ENCODE results near the gene TMEM238. TPM values are rescaled to one million over a fixed set of nuclear protein-coding genes. Genes with fewer than 3 reads are reported as not detected.

TMEM238 gene
- total RNA-seq = not detected in 2 replicates

GRCh38 chr19:55384131-55384919 is at the start of gene TMEM238:
Gene TMEM238 (minus strand): TSS chr19:55384292. CDS start chr19:55384259, 33 bp downstream.

GRCh38 chr19:55407550-55407799 is 23.4 kb upstream of the TMEM238 start, which contains the start of gene UBE2S:
Gene UBE2S (minus strand): TSS chr19:55407788. CDS start chr19:55407589, 199 bp downstream.

GRCh38 chr19:55385724-55386492 is 1.8 kb upstream of the TMEM238 start, which contains the start of gene RPL28:
Gene RPL28 (plus strand): TSS chr19:55385932. CDS start chr19:55386358, 426 bp downstream.

GRCh38 chr19:55376241-55376933 is 7.7 kb downstream of the TMEM238 start, which contains the start of gene TMEM190:
Gene TMEM190 (plus strand): TSS chr19:55376826. CDS start chr19:55376854, 28 bp downstream.

GRCh38 chr19:55370305-55370988 is 13.6 kb downstream of the TMEM238 start, which contains the start of gene IL11:
Gene IL11 (minus strand): TSS chr19:55370463. CDS start chr19:55370310, 153 bp downstream.

GRCh38 chr19:55362990-55363716 is 20.9 kb downstream of the TMEM238 start, which contains the start of gene GARIN5B:
Gene GARIN5B (minus strand): TSS chr19:55363260. CDS start chr19:55363066, 194 bp downstream.

GRCh38 chr19:55354698-55355212 is 29.3 kb downstream of the TMEM238 start, which contains the start of gene COX6B2:
Gene COX6B2 (minus strand): TSS chr19:55354719. CDS start chr19:55354521, 198 bp downstream.

GRCh38 chr19:55339105-55339888 is 44.8 kb downstream of the TMEM238 start, which contains the start of gene KMT5C:
Gene KMT5C (plus strand): TSS chr19:55339876. CDS start chr19:55341937, 2,061 bp downstream.

Other genes starting within 250 kb of the TMEM238 start
- 6.2 and 6.3 TPM in 2 replicates for gene TNNT1, start 235.1 kb downstream of the TMEM238 start, total RNA-seq
- not detected in 2 replicates for gene TNNI3, start 226.6 kb downstream of the TMEM238 start, total RNA-seq
- gene DNAAF3, start 217.7 kb downstream of the TMEM238 start, total RNA-seq = 0.71 TPM in 1 of 2 replicates, not detected in the other
- 0.29 TPM in 1 of 2 replicates, not detected in the other for gene SYT5, start 204.0 kb downstream of the TMEM238 start, total RNA-seq
- 6.9 and 14.5 TPM in 2 replicates for gene PTPRH, start 174.8 kb downstream of the TMEM238 start, total RNA-seq
- 0.86 and 1.8 TPM in 2 replicates for gene TMEM86B, start 155.5 kb downstream of the TMEM238 start, total RNA-seq
- 31.7 and 45.6 TPM in 2 replicates for gene PPP6R1, start 125.3 kb downstream of the TMEM238 start, total RNA-seq
- 70.7 and 106 TPM in 2 replicates for gene HSPBP1, start 104.2 kb downstream of the TMEM238 start, total RNA-seq
- gene BRSK1, start 100.3 kb downstream of the TMEM238 start, total RNA-seq = 4.3 and 9.0 TPM in 2 replicates
- gene TMEM150B, start 59.0 kb downstream of the TMEM238 start, total RNA-seq = not detected in 2 replicates
- gene KMT5C, start 44.4 kb downstream of the TMEM238 start, total RNA-seq = 6.9 and 11.0 TPM in 2 replicates
- gene COX6B2, start 29.6 kb downstream of the TMEM238 start, total RNA-seq = under 0.01 TPM in 1 of 2 replicates, not detected in the other
- gene GARIN5B, start 21.0 kb downstream of the TMEM238 start, total RNA-seq = not detected in 2 replicates
- gene IL11, start 13.8 kb downstream of the TMEM238 start, total RNA-seq = 1.8 and 4.3 TPM in 2 replicates
- gene TMEM190, start 7.5 kb downstream of the TMEM238 start, total RNA-seq = not detected in 2 replicates
- 437 and 447 TPM in 2 replicates for gene RPL28, start 1.6 kb upstream of the TMEM238 start, total RNA-seq
- 121 and 166 TPM in 2 replicates for gene UBE2S, start 23.5 kb upstream of the TMEM238 start, total RNA-seq
- not detected in 2 replicates for gene SHISA7, start 59.0 kb upstream of the TMEM238 start, total RNA-seq
- 120 and 181 TPM in 2 replicates for gene ISOC2, start 77.3 kb upstream of the TMEM238 start, total RNA-seq
- gene C19orf85, start 80.5 kb upstream of the TMEM238 start, total RNA-seq = 0.29 TPM in 1 of 2 replicates, not detected in the other
- 2.5 and 2.6 TPM in 2 replicates for gene ZNF628, start 92.3 kb upstream of the TMEM238 start, total RNA-seq
- gene NAT14, start 100.9 kb upstream of the TMEM238 start, total RNA-seq = 37.4 and 39.8 TPM in 2 replicates
- gene SSC5D, start 104.1 kb upstream of the TMEM238 start, total RNA-seq = 2.3 and 6.7 TPM in 2 replicates
- not detected in 2 replicates for gene SBK2, start 152.8 kb upstream of the TMEM238 start, total RNA-seq
- gene SBK3, start 161.3 kb upstream of the TMEM238 start, total RNA-seq = 0.58 TPM in 1 of 2 replicates, not detected in the other
- 6.1 and 6.6 TPM in 2 replicates for gene ZNF579, start 196.6 kb upstream of the TMEM238 start, total RNA-seq
- gene FIZ1, start 215.2 kb upstream of the TMEM238 start, total RNA-seq = 1.9 and 3.2 TPM in 2 replicates
- gene ZNF524, start 216.0 kb upstream of the TMEM238 start, total RNA-seq = 10.5 and 35.7 TPM in 2 replicates
- 2.6 and 3.5 TPM in 2 replicates for gene ZNF865, start 221.4 kb upstream of the TMEM238 start, total RNA-seq
- gene ZNF784, start 240.3 kb upstream of the TMEM238 start, total RNA-seq = 3.7 and 6.6 TPM in 2 replicates

Measured in myometrial cell (primary cell).